SKM-1 (cell line): ENCODE data around the gene CTIF.
"Not testable (repeated sequence)": the region's sequence is repeated elsewhere in the genome, so short reads cannot be mapped to it uniquely, and the experiment has no call there.

ENCODE experiments used
- DNase-seq: peaks from one replicate; lab custom pipeline; 2025; ENCODE audit not compliant: unreplicated experiment; lab: John Stamatoyannopoulos, UW

CTIF gene

GRCh38 chr18:48538531-48539405, at the start of gene CTIF:
Gene CTIF, plus strand, starts transcription at chr18:48539031. Its CDS starts 80,535 bp downstream, at chr18:48619566.
- peak; percentile 79 for DNase-seq

DNA sequence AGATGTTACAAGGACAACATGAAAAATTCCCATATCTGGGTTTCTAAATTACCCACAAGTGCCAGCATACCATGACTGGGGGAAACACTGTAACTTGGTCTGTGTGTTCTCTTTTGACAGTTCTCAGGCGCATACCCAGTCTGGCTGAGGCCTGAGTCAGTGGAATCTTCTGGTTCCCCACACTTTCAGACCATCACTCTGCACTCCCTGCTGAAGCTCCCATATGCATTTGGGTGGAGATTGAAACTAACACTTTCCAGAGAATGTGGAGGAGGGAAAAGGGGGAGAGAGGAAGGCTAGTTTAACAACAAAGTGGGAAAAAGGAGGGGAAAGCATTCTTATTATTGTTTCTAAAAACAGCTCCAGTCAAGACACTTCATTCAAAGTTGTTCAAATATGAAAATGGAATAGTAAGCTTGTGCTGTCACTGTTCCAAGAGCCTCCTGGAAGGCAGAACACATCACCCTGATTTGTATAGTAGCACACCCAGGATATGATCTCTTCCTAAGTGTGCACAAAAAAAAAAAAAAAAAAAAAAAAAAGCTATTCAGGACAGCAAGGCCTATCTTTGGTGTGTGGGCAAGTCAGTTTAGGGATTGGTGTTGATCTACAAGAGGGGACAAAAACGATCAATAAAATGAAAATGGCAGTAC, 48.1 kb upstream of the CTIF start:
- no peak for DNase-seq

DNA sequence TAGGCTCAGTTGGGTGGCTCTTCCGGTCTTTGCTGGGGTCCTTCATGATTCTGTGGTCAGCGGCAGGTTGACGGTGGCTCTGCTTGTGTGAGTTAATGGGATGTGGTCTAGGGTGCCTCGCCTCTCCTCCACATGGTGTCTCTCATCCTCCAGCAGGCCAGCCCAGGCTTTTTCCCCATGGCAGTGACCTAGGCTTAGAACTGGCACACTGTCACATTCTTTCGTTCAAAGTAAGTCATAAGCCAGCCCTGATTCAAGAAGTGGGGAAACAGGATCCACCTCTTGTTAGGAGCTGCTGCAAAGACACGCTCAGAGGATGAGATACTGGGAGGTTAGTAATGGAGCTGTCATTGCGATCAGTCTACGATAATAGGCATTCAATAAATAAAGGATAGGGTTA, 46.0 kb upstream of the CTIF start:
- no peak for DNase-seq

DNA sequence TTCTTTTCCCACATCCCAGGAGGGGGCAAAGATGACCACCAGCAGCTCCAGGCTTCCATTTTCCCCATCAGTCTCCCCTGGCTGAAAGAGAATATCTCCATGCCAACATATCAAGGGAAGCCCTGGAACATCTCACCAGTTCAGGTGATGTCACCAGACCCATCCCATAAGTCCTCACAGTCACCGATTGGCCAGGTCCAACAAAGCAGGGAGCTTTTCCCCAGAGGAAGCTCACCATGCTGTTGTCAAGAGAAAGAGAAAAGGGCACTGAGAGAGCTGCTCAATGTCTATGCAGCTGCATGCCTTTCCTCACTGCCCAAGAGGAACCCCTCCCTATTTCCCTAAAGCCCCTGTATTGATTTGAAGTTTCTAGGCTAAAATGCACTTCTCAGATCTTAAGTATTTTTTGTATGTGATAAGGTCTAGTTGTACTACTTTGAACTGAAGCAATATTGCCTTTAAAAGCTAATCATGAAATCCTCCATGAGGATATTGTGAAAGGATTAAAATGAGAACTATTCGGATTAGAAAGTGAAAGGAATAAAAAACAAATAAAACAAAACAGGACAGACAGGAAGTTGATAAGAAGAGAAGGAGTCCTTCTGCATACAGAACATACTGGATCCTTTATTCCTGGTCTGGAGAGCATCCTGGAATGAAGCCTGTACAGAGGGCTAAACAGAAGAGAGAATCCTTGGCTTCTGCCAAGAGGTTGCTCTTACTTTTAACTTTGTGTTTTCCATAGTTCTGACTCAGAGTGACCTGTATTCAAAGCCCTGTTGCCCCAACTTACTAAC, 45.2 kb upstream of the CTIF start:
- no peak for DNase-seq

- no peak for DNase-seq
Measured at GRCh38 chr18:48497863-48498262, 41.0 kb upstream of the CTIF start.

DNA sequence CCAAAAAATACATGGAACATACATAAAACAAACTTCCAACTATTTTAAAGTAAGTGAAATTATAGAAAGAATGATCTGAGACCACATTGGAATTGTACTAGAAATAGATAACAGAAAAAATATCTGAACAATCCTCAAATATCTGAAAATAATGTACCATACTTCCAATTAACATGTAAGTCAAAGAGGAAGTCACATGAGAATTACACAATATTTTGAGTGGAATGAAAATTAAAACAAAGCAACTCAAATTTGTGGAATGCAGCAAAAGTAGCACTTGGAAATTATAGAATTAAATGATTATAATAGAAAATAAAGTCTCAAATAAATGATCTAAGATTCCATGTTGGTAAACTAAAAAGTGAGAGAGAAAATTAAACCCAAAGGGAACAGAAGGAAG, 38.3 kb upstream of the CTIF start:
- DNase-seq = no peak

DNA sequence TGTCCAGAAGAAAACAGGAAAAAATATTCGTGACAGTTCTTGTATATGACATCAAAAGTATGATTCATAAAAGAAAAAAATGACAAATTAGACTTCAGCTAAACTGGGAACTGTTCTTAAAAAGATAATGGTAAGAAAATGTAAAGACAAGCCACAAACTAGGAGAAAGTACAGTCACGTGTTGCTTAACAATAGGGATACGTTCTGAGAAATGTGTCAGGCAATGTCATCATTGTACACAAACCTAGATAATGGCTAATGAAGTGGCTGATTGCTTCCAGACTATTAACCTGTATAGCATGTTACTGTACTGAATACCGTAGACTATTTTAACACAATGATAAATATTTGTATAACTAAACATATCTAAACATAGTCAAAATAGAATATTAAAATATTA, 35.9 kb upstream of the CTIF start:
- no peak for DNase-seq

DNA sequence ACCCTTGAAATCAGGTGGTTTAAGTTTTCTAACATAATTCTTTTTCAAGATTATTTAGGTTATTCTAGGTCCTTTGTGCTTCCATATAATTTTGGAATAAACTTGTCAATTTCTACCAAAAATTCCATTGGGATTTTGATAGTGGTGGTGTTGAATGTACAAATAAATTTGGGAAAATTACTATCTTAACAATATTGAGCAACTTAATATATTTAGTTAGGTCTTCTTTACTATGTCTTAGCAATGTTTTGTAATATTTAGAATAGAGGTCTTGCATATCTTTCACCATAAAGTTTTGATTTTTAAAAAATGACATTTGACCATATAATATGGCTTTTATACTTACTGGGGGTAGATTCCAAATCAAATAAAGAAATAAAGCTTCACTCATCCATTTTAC, 34.0 kb upstream of the CTIF start:
- DNase-seq = no peak

- not testable (repeated sequence) for DNase-seq
Measured at GRCh38 chr18:48506983-48507568, 31.8 kb upstream of the CTIF start.

DNA sequence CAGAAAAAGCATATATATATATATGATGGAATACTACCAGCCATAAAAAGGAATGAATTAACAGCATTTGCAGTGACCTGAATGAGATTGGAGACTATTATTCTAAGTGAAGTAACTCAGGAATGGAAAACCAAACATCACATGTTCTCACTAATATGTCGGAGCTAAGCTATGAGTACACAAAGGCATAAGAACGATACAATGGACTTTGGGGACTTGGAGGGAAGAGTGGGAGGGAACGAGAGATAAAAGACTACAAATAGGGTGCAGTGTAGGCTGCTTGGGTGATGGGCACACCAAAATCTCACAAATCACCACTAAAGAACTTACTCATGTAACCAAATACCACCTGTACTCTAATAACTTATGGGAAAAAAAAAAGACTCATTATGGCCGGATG, 26.3 kb upstream of the CTIF start:
- not testable (repeated sequence) for DNase-seq

- no peak for DNase-seq
Measured at GRCh38 chr18:48514786-48515185, 24.0 kb upstream of the CTIF start.

DNA sequence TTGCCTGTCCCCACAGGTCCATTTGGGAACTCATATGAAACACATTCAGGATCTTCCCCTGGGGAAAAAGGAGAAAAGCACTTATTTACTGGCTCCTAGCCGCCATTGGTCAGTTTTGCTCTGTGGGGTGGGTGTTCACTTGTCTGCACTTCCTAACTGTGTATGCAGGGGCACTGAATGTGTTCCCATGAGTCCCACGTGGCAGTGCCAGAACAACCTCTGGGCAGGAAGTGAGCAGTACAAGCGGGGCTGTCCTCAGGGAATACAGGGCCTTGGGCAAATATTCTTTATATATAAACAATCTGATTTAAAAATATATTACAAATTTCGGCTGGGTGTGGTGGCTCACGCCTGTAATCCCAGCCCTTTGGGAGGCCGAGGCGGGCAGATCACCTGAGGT, 21.8 kb upstream of the CTIF start:
- DNase-seq = no peak

- DNase-seq = no peak
Measured at GRCh38 chr18:48519431-48520100, 19.3 kb upstream of the CTIF start.

DNA sequence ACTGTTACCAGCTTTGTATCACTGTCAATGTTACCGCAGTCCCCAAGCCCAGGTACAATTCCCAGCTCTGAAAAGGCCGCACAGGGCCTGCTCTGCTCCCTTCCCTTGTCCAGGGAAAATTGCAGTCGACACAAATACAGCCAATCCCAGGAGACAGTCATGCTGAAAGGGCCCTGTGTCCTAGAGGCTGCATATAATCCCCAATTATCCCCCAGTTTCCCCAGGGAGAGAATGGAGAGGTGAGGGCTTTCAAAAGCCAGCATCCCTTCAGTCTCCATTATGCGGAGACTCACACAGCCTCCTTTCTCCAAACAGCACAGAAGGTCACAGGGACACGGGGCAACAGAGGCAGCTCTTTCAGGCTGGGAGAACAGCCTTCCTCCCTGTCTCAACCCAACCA, 17.1 kb upstream of the CTIF start:
- DNase-seq = no peak

- DNase-seq = no peak
Measured at GRCh38 chr18:48525671-48526070, 13.2 kb upstream of the CTIF start.

DNA sequence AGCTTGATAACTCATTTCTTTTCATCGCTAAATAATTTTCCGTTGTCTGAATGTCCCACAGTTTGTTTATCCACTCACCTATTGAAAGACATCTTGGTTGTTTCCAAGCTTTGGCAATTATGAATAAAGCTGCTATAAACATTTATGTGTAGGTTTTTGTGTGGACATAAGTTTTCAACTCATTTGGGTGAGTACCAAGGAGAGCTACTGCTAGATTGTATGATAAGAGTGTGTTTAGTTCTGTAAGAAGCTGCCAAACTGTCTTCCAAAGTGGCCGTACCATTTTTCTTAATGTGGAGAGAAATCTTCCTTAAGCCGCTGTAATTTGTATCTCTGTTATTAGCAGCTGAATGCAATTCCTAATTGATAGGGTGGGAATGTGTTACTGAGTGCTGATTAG, 11.4 kb upstream of the CTIF start:
- no peak for DNase-seq

DNA sequence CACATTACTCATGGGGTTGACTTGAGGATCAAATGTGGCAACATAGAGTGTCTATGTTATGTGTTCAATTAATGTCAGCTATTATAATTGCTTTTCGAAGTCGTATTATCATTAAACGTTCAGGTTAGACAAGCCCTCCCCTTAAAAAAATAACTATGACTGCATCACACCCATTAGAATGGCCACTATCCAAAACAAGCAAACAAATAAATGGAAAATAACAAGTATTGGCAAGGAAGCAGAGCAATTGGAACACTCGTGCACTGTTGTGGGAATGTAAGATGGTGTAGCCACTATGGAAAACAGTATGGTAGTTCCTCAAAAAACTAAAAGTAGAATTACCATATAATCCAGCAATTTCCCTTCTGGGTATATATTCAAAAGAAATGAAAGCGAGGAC, 10.0 kb upstream of the CTIF start:
- DNase-seq = no peak

- DNase-seq = no peak
Measured at GRCh38 chr18:48529796-48530195, 9.0 kb upstream of the CTIF start.

DNA sequence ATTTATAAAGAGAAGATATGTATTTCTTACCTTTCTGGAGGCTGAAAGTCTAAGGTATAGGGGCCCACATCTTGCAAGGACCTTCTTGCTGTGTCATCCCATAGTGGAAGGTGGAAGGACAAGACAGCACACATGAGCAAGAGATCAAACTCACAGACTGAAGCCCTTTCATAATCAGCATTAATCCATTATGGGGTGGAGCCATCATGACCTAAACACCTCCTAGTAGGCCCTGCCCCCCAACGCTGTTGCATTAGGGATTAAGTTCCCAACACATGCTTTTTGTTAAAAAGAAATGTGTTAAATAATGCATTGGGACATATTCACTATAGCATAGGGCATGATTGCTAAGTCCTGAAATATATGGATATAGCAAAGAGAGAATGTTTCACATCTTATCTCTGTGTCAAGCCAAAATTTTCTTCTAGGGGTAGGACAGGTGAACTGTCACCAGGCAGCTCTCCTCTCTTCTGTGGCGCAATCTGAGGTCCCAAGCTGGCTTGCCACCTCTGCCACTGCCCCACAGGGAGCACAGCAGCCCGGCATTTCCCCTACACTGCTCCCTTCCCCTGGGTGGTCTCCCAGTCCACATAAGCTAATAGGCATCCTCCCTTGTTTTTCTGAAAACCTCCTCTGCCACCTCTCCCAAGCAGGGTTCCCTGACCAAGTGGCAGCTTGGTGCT, 8.3 kb upstream of the CTIF start:
- no peak for DNase-seq

DNA sequence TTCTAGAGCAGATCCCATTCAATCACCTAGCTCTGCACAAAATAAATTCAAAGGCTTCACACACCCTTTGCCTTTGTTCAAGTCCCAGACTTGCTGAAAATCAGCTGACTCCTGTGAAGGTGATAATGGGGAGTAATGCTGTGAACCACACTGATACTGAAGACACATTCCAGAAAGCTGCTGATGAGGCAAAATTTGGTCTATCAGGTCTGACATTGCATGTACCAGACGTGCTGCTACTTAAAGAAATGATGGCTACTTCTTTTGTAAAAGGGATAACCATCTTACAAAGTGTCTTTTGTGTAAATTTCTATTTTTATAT, 7.8 kb upstream of the CTIF start:
- DNase-seq = no peak
